Activated CD4-positive, CD25-positive, alpha-beta regulatory T cell treated with anti-CD3 and anti-CD28 coated beads, Interleukin-2, amount 50 U/mL, for 72 hours (primary cell): ENCODE data around the gene USP26.
"Not testable (repeated sequence)": the region's sequence is repeated elsewhere in the genome, so short reads cannot be mapped to it uniquely, and the experiment has no call there.

Experiments
- DNase-seq: peaks from one replicate; pipeline ENCODE4 v3.0.0; 2021

The USP26 gene

DNA sequence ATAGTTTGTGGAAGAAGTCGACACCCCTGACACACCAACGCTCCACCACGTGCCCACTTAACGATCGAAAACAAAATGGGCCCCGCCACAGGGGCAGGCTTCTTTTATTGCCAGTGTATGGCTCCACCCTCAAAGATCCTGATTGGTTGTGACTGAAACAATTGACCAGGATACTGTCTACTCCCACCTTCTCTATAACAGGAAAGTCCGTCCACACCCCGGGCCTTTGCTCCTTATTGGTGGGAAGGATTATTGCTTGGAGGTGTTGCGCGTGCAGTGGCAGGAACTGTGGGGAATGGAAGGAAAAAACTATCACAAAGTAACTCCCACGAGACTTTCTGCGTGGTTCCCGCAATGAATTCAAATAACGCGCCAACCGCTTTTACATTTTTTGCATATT is at the start of gene USP26:
Gene USP26, minus strand, starts transcription at position 79 of the 400 bp plus-strand sequence. CDS start 68,889 bp downstream, outside the sequence.
- no peak for DNase-seq

- no peak for DNase-seq
These were observed 37.4 kb upstream of the USP26 start for GRCh38 chrX:133134282-133134681.

GRCh38 chrX:133120406-133120805 is 23.5 kb upstream of the USP26 start:
- DNase-seq, result no peak

DNA sequence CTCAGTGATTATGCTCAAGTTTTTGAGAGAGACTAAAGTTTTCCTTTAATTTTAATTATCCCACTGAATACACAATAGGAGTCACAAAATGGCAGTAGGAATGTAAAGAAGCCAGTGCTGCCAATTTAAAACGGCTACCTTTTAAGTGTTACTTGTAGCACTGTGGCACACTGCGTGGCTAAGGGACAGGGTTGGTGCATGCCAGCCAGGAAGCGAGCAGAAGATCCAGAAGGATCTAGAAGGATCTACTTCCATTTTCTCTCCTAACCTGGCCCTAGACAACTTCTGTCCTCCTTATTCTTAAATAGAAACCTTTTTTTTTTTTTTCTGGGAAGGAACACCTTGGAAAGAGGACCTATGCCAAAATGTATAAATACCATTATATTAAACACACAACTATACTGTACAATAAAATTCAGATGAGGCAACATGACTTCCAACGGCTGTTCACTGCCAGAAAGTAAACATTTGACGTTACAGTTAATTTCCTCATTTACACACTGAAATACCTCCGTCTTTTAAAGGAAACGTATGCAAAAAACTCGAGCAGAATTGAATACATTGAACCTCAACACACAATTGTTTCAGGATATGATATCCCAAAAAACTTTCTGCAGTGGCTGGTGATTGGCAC is 2.7 kb downstream of the USP26 start:
- DNase-seq, result no peak

DNA sequence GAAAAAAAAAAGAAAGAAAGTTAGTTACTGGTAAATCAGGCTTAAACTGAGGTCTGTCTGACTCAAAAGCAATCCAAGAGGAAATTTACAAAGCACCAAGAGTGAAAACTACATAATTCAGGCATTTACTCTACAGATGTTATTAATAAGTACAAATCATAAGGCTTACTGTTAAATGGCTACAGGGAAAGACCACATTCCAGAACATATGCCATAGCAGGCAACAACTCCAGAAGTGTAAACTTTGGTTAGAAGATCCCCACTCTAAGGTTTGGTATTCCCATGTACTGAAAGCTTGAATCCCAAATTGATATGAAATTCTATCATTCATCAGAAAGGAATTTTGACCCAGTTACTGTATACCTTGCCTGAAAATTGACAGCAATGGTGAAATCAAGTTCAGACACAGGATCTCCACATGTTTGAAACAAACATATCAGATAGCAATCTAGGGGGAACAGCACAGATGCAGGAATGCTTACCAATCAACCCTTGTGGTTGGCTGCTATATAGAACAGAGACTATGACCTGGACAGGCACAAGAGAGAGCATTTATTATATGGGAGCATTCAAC is 6.6 kb downstream of the USP26 start:
- no peak for DNase-seq

GRCh38 chrX:133089411-133089810 is 7.5 kb downstream of the USP26 start:
- DNase-seq, result no peak

- DNase-seq, result no peak
These were observed 11.1 kb downstream of the USP26 start for GRCh38 chrX:133085785-133086184.

GRCh38 chrX:133085056-133085455 is 11.9 kb downstream of the USP26 start:
- not testable (repeated sequence) for DNase-seq

- DNase-seq, result no peak
These were observed 13.0 kb downstream of the USP26 start for GRCh38 chrX:133083899-133084298.

- DNase-seq, result no peak
These were observed 14.9 kb downstream of the USP26 start for GRCh38 chrX:133081990-133082389.

DNA sequence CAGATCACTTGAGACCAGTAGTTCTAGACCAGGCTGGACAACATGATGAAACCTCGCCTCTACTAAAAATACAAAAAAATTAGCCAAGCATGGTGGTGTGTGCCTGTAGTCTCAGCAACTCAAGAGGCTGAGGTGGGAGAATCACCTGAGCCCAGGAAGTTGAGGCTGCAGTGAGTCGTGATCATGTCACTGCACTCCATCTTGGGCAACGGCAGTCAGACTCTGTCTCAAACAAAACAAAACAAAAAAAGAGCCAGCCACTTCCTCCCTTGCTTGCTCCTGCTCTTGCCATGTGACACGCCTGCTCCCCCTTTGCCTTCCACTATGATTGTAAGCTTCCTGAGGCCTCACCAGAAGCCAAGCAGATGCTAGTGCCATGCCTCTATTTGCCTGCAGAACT is 19.1 kb downstream of the USP26 start:
- DNase-seq, result not testable (repeated sequence)

DNA sequence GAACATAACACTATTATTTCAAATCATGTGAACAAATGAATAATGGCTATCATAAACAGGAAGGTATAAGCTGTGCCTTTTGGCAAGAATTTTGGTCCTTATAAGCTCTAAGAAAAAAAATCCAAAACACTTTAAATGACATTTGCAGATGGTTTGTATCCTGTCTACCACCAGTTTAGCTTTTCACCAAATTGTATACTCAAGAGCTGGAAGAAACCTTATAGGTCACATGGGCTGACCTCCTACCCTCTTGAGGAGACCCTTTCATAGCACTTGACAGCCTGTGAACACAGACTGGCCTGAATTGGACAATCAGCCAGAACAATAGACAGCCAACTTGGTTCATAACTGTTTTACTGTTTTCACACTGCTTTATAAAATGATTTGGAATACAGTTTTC is 24.3 kb downstream of the USP26 start:
- no peak for DNase-seq

DNA sequence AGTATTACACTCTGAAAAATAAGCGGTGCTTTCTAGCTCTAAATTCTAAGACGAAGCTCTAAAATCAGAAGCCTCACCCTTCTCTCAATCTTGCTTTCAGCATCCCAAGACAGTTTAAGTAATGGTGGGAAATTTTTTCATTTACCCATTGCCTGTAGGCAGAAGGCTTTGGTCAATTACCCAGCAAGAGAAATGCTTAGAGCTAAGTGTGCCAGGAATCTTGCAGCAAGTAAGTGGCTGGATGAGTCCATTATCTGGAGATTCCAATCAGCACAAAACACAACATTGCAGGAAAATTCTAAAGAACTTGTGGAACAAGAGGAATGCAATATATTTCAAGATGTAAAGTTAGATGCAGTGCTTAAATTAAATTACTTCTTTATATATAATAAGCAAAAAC is 28.4 kb downstream of the USP26 start:
- no peak for DNase-seq

DNA sequence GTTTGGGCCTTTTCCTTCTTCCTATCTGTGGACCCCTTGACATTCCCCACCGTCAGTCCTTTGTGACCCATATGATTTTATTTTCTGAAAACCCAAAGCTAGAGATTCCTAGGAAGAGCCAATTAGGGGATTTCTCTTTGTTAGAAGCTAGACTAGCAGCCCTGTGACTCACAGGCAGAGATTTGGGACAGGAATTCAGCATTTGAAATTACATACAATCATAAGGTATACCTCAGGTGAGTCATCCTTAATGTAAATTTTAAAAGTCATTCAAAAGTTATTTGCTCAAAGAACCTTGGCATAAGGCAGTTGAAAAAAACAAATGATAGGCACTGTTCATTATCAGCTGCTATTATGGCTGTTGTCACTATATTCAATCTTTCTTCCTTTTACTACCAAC is 40.6 kb downstream of the USP26 start:
- DNase-seq, result no peak

GRCh38 chrX:133054761-133055405 is 42.0 kb downstream of the USP26 start:
- DNase-seq, result no peak

- DNase-seq, result no peak
These were observed 42.9 kb downstream of the USP26 start for GRCh38 chrX:133053861-133054598.

DNA sequence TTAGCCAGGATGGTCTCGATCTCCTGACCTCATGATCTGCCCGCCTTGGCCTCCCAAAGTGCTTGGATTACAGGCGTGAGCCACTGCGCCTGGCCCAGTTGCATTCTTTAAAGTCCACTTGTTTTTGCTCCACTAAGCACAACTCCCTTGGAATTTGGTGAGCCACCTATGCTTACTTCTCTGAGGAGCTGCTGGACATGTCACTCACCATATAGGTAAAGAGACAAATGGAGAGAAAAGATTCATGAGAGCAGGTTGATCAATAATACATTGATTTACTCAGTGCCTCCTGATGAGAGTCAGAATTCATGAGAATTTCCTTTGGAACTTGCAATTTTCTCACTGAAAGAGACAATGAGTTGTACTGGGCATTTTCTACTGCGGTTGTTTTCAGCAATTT is 48.2 kb downstream of the USP26 start:
- no peak for DNase-seq

- no peak for DNase-seq
These were observed 50.3 kb downstream of the USP26 start for GRCh38 chrX:133046601-133047000.

- DNase-seq, result no peak
These were observed 50.9 kb downstream of the USP26 start for GRCh38 chrX:133045986-133046385.

DNA sequence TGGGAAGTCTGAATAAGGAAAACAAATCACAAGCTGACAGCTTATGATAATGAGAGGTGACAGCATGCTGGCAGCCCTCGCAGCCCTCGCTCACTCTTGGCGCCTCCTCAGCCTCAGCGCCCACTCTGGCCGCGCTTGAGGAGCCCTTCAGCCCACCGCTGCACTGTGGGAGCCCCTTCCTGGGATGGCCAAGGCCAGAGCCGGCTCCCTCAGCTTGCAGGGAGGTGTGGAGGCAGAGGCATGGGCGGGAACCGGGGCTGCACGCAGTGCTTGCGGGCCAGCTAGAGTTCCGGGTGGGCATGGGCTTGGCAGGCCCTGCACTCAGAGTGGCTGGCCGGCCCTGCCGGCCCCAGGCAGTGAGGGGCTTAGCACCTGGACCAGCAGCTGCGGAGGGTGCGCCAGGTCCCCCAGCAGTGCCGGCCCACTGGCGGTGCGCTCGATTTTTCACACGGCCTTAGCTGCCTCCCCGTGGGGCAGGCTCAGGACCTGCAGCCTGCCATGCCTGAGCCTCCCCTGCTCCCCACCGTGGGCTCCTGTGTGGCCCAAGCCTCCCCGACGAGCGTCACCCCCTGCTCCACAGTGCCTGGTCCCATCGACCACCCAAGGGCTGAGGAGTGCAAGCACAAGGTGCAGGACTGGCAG is 52.6 kb downstream of the USP26 start:
- DNase-seq, result not testable (repeated sequence)

- DNase-seq, result no peak
These were observed 54.6 kb downstream of the USP26 start for GRCh38 chrX:133042260-133042659.

DNA sequence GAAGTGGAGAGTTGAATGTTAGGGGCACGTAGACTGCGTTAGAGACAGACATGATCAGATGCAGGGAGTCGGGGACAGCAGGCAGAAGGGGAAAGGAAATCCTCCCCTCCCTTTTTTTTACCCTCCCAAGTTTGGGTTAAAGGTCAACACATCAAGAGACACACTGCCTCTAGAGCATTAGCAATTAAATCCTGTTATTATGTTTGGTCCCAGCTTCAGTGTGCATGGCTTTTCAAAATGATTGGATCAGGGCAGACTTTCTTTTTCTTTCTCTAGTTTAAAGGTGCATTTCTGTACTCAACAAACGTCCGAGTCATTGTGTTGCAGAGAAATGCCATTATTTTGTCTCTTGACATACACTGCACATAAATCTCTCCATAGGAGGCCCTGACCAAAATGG is 63.9 kb downstream of the USP26 start:
- DNase-seq, result no peak

DNA sequence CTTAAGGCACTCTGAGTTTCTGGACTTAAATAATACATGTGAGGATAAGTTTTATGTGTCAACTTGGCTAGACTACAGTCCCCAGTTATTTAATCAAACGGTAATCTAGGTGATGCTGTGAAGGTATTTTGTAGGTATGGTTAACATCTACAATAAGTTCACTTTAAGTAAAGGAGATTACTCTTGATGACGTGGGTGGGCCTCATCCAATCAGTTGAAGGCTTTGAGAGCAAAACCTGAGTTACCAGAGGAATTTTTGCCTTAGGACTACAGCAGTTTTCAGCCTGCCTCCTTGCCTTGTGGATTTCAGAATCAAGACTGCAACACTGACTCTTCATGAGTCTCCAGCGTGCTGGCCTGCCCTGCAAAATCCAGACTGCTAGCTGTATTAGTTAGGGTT is 78.7 kb downstream of the USP26 start:
- DNase-seq, result no peak
